H9 (cell line): ENCODE results near the gene TGFB3. TPM values are rescaled to one million over a fixed set of nuclear protein-coding genes. Genes with fewer than 3 reads are reported as not detected.

Source experiments
- DNase-seq: peaks from one replicate; pipeline ENCODE4 v3.0.0-alpha.2; 2017
- H2AFZ ChIP-seq: one replicate; pipeline ENCODE4 v1.6.1; 2013; ENCODE audit warnings: mild to moderate bottlenecking, low read length, control low read depth, moderate library complexity
- H2AK5ac ChIP-seq: 2 replicates; pipeline ENCODE4 v1.6.1; 2013; ENCODE audit warnings: low read length, control low read depth, mixed read lengths; ENCODE audit not compliant: insufficient read length
- H2BK120ac ChIP-seq: one replicate; pipeline ENCODE4 v1.6.1; 2013; ENCODE audit warnings: low read depth, mild to moderate bottlenecking, low read length, control low read depth, inconsistent platforms; ENCODE audit not compliant: poor library complexity, severe bottlenecking
- H2BK12ac ChIP-seq: 2 replicates; pipeline ENCODE4 v1.6.1; 2013; ENCODE audit warnings: low read length, control low read depth, mixed read lengths, low read depth; ENCODE audit not compliant: insufficient read length
- H2BK15ac ChIP-seq: 2 replicates; pipeline ENCODE4 v1.6.1; 2013; ENCODE audit warnings: low read depth, low read length, control low read depth
- H2BK20ac ChIP-seq: one replicate; pipeline ENCODE4 v1.6.1; 2013; ENCODE audit warnings: low read depth, mild to moderate bottlenecking, low read length, control low read depth, inconsistent platforms; ENCODE audit not compliant: poor library complexity, severe bottlenecking
- H2BK5ac ChIP-seq: 2 replicates; pipeline ENCODE4 v1.6.1; 2013; ENCODE audit warnings: low read length, control low read depth, mixed read lengths; ENCODE audit not compliant: insufficient read length
- H3K14ac ChIP-seq: 2 replicates; pipeline ENCODE4 v1.6.1; 2013; ENCODE audit warnings: low read length, control low read depth; ENCODE audit not compliant: insufficient read depth
- H3K18ac ChIP-seq: 2 replicates; pipeline ENCODE4 v1.6.1; 2013; ENCODE audit warnings: low read depth, mild to moderate bottlenecking, mixed read lengths, low read length, control low read depth; ENCODE audit not compliant: insufficient read length
- H3K23ac ChIP-seq: 2 replicates; pipeline ENCODE4 v1.6.1; 2013; ENCODE audit warnings: low read length, control low read depth, mixed read lengths, low read depth; ENCODE audit not compliant: insufficient read length
- H3K23me2 ChIP-seq: 2 replicates; pipeline ENCODE4 v1.6.1; 2013; ENCODE audit warnings: low read depth, mild to moderate bottlenecking, mixed read lengths, low read length, control low read depth; ENCODE audit not compliant: insufficient read length, poor library complexity, severe bottlenecking
- H3K27ac ChIP-seq: 2 replicates; pipeline ENCODE4 v1.5.1; 2013; ENCODE audit warnings: low read length, control low read depth, mixed read lengths, low read depth; ENCODE audit not compliant: insufficient read length
- H3K27me3 ChIP-seq: 2 replicates; pipeline ENCODE4 v1.6.1; 2013; ENCODE audit warnings: low read length, control low read depth, inconsistent platforms; ENCODE audit not compliant: insufficient read depth
- H3K4ac ChIP-seq: 2 replicates; pipeline ENCODE4 v1.6.1; 2013; ENCODE audit warnings: low read depth, mild to moderate bottlenecking, control low read depth, inconsistent platforms, low read length, moderate library complexity
- H3K4me1 ChIP-seq: 2 replicates; pipeline ENCODE4 v1.6.1; 2013; ENCODE audit warnings: low read length, control low read depth, inconsistent platforms; ENCODE audit not compliant: insufficient read depth
- H3K4me2 ChIP-seq: 2 replicates; pipeline ENCODE4 v1.6.1; 2013; ENCODE audit warnings: low read length, control low read depth, mixed read lengths; ENCODE audit not compliant: insufficient read length, insufficient read depth
- H3K56ac ChIP-seq: 2 replicates; pipeline ENCODE4 v1.6.1; 2013; ENCODE audit warnings: low read depth, mild to moderate bottlenecking, mixed read lengths, low read length, control low read depth; ENCODE audit not compliant: insufficient read length
- H3K79me1 ChIP-seq: 2 replicates; pipeline ENCODE4 v1.6.1; 2013; ENCODE audit warnings: low read depth, mild to moderate bottlenecking, moderate library complexity, low read length, control low read depth, inconsistent platforms; ENCODE audit not compliant: insufficient read depth, poor library complexity, severe bottlenecking
- H3K79me2 ChIP-seq: 2 replicates; pipeline ENCODE4 v1.6.1; 2013; ENCODE audit warnings: low read length, control low read depth, inconsistent platforms; ENCODE audit not compliant: insufficient read depth
- H3K9ac ChIP-seq: 2 replicates; pipeline ENCODE4 v1.6.1; 2013; ENCODE audit warnings: low read length, control low read depth, mixed read lengths; ENCODE audit not compliant: insufficient read length; ENCODE audit errors: extremely low read depth
- H3K9me3 ChIP-seq: one replicate; pipeline ENCODE4 v1.6.1; 2013; ENCODE audit warnings: low read depth, low read length, inconsistent platforms; ENCODE audit not compliant: control insufficient read depth
- H3T11ph ChIP-seq: one replicate; pipeline ENCODE4 v1.6.1; 2013; ENCODE audit warnings: mild to moderate bottlenecking, low read length, control low read depth, inconsistent platforms
- H4K20me1 ChIP-seq: one replicate; pipeline ENCODE4 v1.6.1; 2013; ENCODE audit not compliant: control insufficient read depth, insufficient read length, insufficient read depth
- H4K5ac ChIP-seq: 2 replicates; pipeline ENCODE4 v1.6.1; 2013; ENCODE audit warnings: low read depth, mild to moderate bottlenecking, mixed read lengths, low read length, control low read depth; ENCODE audit not compliant: insufficient read length
- H4K8ac ChIP-seq: replicated peaks from 2 replicates; pipeline ENCODE4 v1.6.1; 2013; ENCODE audit warnings: low read length, control low read depth, mixed read lengths, low read depth; ENCODE audit not compliant: insufficient read length
- H4K91ac ChIP-seq: 2 replicates; pipeline ENCODE4 v1.6.1; 2013; ENCODE audit warnings: low read depth, mild to moderate bottlenecking, moderate library complexity, mixed read lengths, low read length, control low read depth; ENCODE audit not compliant: insufficient read length
- H3K27ac Mint-ChIP-seq, 3 experiments: 2 replicates in 2 of 3; 3 replicates in 1 of 3; pipeline ENCODE4 v1.8.0; 2020 to 2021; ENCODE audit warnings: mixed read lengths in 3 of 3, mild to moderate bottlenecking in 1 of 3, moderate library complexity in 1 of 3
- H3K27me3 Mint-ChIP-seq: 2 replicates; pipeline ENCODE4 v1.8.0; 2021; ENCODE audit warnings: low read depth, mild to moderate bottlenecking, moderate library complexity, mixed read lengths
- H3K36me3 Mint-ChIP-seq, 3 experiments: 2 replicates in 2 of 3; 3 replicates in 1 of 3; pipeline ENCODE4 v1.8.0; 2020 to 2021; ENCODE audit warnings: low read depth in 3 of 3, mixed read lengths in 3 of 3; ENCODE audit not compliant: insufficient read depth in 1 of 3
- H3K4me1 Mint-ChIP-seq, 2 experiments: 2 replicates each; pipeline ENCODE4 v1.8.0; 2020; ENCODE audit warnings: mixed read lengths in 2 of 2
- H3K4me3 Mint-ChIP-seq, 2 experiments: 2 replicates in 1 of 2; 3 replicates in 1 of 2; pipeline ENCODE4 v1.8.0; 2020 to 2021; ENCODE audit warnings: mild to moderate bottlenecking in 2 of 2, mixed read lengths in 2 of 2, moderate library complexity in 1 of 2
- H3K9me3 Mint-ChIP-seq, 2 experiments: 2 replicates in 1 of 2; 3 replicates in 1 of 2; pipeline ENCODE4 v1.8.0; 2020; ENCODE audit warnings: mild to moderate bottlenecking in 2 of 2, mixed read lengths in 2 of 2, moderate library complexity in 1 of 2
- WGBS: extraction: QIAGEN DNeasy Blood & Tissue Kit; methylation state at CpG from one replicate; pipeline ENCODE4 v1.1.7; 2013; ENCODE audit warnings: missing lambda C conversion rate, low lambda C conversion rate, mixed read lengths; ENCODE audit not compliant: insufficient read length; ENCODE audit errors: extremely low coverage; 5-methylcytosine and 5-hydroxymethylcytosine counted together
- total RNA-seq: library from RNA; stranded (reverse); gene quantifications from 2 replicates; pipeline ENCODE4 v1.2.1, GENCODE V29; 2021
- TF ChIP-seq, protein P1 (sequence below): fragments of 200-600 bp; sonication (generic); conservative IDR thresholded peaks from 3 replicates; pipeline ENCODE4 v1.8.0; 2021; ENCODE audit warnings: antibody characterized with exemption, mild to moderate bottlenecking

TGFB3 gene
- total RNA-seq, 1 experiment from 2014 or later: 0.37 TPM

DNA sequence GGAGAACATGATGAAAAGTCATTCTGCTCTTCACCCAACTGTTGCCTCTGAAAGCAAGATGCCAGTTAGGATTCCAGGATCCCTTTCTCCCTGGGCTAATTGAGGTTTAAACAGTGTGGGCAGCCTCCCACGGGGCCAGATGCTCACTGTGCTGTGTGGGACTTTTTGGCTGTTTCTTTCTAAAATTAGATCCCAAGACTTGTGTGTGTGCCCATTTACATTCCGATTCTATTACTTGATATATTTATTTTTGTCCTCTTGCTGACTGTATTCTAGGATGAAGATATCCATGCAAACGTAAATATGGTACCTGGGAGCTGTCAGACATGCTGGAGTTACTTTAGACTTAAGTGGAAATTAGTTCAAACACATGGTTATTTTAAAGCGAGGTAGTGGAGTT lies 10.0 kb upstream of the TGFB3 start:
- TF ChIP-seq, protein P1, sequence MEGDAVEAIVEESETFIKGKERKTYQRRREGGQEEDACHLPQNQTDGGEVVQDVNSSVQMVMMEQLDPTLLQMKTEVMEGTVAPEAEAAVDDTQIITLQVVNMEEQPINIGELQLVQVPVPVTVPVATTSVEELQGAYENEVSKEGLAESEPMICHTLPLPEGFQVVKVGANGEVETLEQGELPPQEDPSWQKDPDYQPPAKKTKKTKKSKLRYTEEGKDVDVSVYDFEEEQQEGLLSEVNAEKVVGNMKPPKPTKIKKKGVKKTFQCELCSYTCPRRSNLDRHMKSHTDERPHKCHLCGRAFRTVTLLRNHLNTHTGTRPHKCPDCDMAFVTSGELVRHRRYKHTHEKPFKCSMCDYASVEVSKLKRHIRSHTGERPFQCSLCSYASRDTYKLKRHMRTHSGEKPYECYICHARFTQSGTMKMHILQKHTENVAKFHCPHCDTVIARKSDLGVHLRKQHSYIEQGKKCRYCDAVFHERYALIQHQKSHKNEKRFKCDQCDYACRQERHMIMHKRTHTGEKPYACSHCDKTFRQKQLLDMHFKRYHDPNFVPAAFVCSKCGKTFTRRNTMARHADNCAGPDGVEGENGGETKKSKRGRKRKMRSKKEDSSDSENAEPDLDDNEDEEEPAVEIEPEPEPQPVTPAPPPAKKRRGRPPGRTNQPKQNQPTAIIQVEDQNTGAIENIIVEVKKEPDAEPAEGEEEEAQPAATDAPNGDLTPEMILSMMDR: no peak
- H2BK120ac ChIP-seq: no peak overlapping the region
- no peaks in the 10 kb centered on the region for H4K20me1 ChIP-seq
- no peak overlapping the region for H2BK15ac ChIP-seq
- H3K27ac Mint-ChIP-seq: no peak overlapping the region
- no peak overlapping the region for H4K8ac ChIP-seq
- no peaks in the 10 kb centered on the region for H3K27me3 ChIP-seq
- no CpG with 5 or more reads among the region's 4 CpGs for WGBS
- no peaks in the 10 kb centered on the region for H3K23me2 ChIP-seq
- H3K27ac ChIP-seq: no peak overlapping the region
- no peak overlapping the region for H3K4ac ChIP-seq
- no peak overlapping the region for H2BK12ac ChIP-seq
- H4K91ac ChIP-seq: no peak overlapping the region
- no peak overlapping the region for H2BK20ac ChIP-seq
- H2AFZ ChIP-seq: no peak overlapping the region
- H3K14ac ChIP-seq: no peak overlapping the region
- no peak overlapping the region for H3K56ac ChIP-seq
- H2AK5ac ChIP-seq: no peak overlapping the region
- no peak overlapping the region for H3K18ac ChIP-seq
- no peaks in the 10 kb centered on the region for H3K4me1 ChIP-seq
- H3K4me3 Mint-ChIP-seq: no peak overlapping the region
- H4K5ac ChIP-seq: no peak overlapping the region
- no peak for DNase-seq
- H2BK5ac ChIP-seq: no peak overlapping the region
- no peaks in the 10 kb centered on the region for H3K79me2 ChIP-seq
- H3K9ac ChIP-seq: no peak overlapping the region
- H3K23ac ChIP-seq: no peak overlapping the region
- peaks cover 0 to 19% (median 14%) of the 10 kb centered on the region in 3 experiments; a peak in 4 of 7 replicates for H3K36me3 Mint-ChIP-seq
- no peak overlapping the region for H3K4me2 ChIP-seq
- no peaks in the 10 kb centered on the region for H3K9me3 ChIP-seq
- H3K9me3 Mint-ChIP-seq: no peaks in the 10 kb centered on the region
- no peaks in the 10 kb centered on the region for H3K79me1 ChIP-seq
- no peaks in the 10 kb centered on the region for H3K27me3 Mint-ChIP-seq
- H3T11ph ChIP-seq: no peak overlapping the region
- peaks cover under 1% of the 10 kb centered on the region in 2 experiments; a peak in 2 of 4 replicates for H3K4me1 Mint-ChIP-seq
